Fibroblast of gingiva (primary cell): ENCODE measurements around the gene SH3BP2.
"Not testable (repeated sequence)": the region's sequence is repeated elsewhere in the genome, so short reads cannot be mapped to it uniquely, and the experiment has no call there.

Source experiments
- DNase-seq: peaks from one replicate; pipeline ENCODE4 v3.0.0-alpha.2; 2011; ENCODE audit warnings: low read depth

SH3BP2 gene

GRCh38 chr4:2762486-2763370, 30.2 kb upstream of the SH3BP2 start:
- DNase-seq = not testable (repeated sequence)

GRCh38 chr4:2763511-2763967, 29.3 kb upstream of the SH3BP2 start:
- no peak for DNase-seq

- no peak for DNase-seq
Measured at GRCh38 chr4:2765832-2766526, 26.9 kb upstream of the SH3BP2 start.

GRCh38 chr4:2767046-2767704, 25.7 kb upstream of the SH3BP2 start:
- DNase-seq = no peak

- DNase-seq = no peak
Measured at GRCh38 chr4:2767705-2768074, 25.2 kb upstream of the SH3BP2 start.

- DNase-seq = no peak
Measured at GRCh38 chr4:2768124-2768523, 24.8 kb upstream of the SH3BP2 start.

GRCh38 chr4:2768921-2769336, 24.0 kb upstream of the SH3BP2 start:
- DNase-seq = no peak

- DNase-seq = peak; percentile 28
Measured at GRCh38 chr4:2771264-2771663, 21.6 kb upstream of the SH3BP2 start.

- DNase-seq = not testable (repeated sequence)
Measured at GRCh38 chr4:2780643-2781042, 12.2 kb upstream of the SH3BP2 start.

GRCh38 chr4:2781911-2782310, 11.0 kb upstream of the SH3BP2 start:
- DNase-seq = no peak

- DNase-seq = peak; percentile 35
Measured at GRCh38 chr4:2783790-2784189, 9.1 kb upstream of the SH3BP2 start.

- no peak for DNase-seq
Measured at GRCh38 chr4:2785613-2786012, 7.3 kb upstream of the SH3BP2 start.

GRCh38 chr4:2786152-2786671, 6.7 kb upstream of the SH3BP2 start:
- DNase-seq = no peak

- DNase-seq = no peak
Measured at GRCh38 chr4:2786794-2787229, 6.1 kb upstream of the SH3BP2 start.

GRCh38 chr4:2787230-2788100, 5.4 kb upstream of the SH3BP2 start:
- no peak for DNase-seq

GRCh38 chr4:2788101-2788500, 4.8 kb upstream of the SH3BP2 start:
- DNase-seq = no peak

GRCh38 chr4:2788532-2789103, 4.3 kb upstream of the SH3BP2 start:
- no peak for DNase-seq

GRCh38 chr4:2789351-2789750, 3.5 kb upstream of the SH3BP2 start:
- no peak for DNase-seq

- no peak for DNase-seq
Measured at GRCh38 chr4:2789793-2790582, 2.9 kb upstream of the SH3BP2 start.
